Loucy (cell line): ENCODE results near the gene SAP30L.

ENCODE experiments used
- CTCF ChIP-seq: fragments of 200-600 bp; sonication (generic); conservative IDR thresholded peaks from 2 replicates; pipeline ENCODE4 v1.5.1; 2014; ENCODE audit warnings: mild to moderate bottlenecking, antibody characterized with exemption, low read length
- EZH2phosphoT487 ChIP-seq: fragments of 200-600 bp; IDR thresholded peaks from 2 replicates; pipeline ENCODE4 v1.6.1; 2018; ENCODE audit warnings: antibody characterized with exemption, mild to moderate bottlenecking, moderate library complexity, borderline replicate concordance

- no peak for TF ChIP-seq CTCF
- TF ChIP-seq EZH2phosphoT487, result no peak
These were observed 1.0 kb upstream of the SAP30L start for GRCh38 chr5:154444556-154445421.
